GM12873 (cell line): ENCODE data around the gene AOC1.

ENCODE experiments used
- CTCF ChIP-seq: IDR thresholded peaks from 2 replicates; pipeline ENCODE4 v1.5.1; 2012; ENCODE audit warnings: low read depth, mild to moderate bottlenecking, moderate library complexity, low read length, control low read depth; ENCODE audit not compliant: insufficient read depth; ENCODE audit errors: missing control alignments

The AOC1 gene

GRCh38 chr7:150902078-150903033, 50.0 kb downstream of the AOC1 start:
- TF ChIP-seq CTCF: no peak

- TF ChIP-seq CTCF: no peak
Measured at GRCh38 chr7:150903606-150904005, 51.3 kb downstream of the AOC1 start.

GRCh38 chr7:150904011-150904909, 51.9 kb downstream of the AOC1 start:
- no peak for TF ChIP-seq CTCF

- no peak for TF ChIP-seq CTCF
Measured at GRCh38 chr7:150908173-150908572, 55.9 kb downstream of the AOC1 start.

- TF ChIP-seq CTCF: no peak
Measured at GRCh38 chr7:150909200-150909995, 57.1 kb downstream of the AOC1 start.

- TF ChIP-seq CTCF: no peak
Measured at GRCh38 chr7:150910996-150911422, 58.7 kb downstream of the AOC1 start.
